Fibroblast of mammary gland (primary cell): ENCODE results near the gene MYBBP1A.

Experiments used
- DNase-seq: peaks from one replicate; pipeline ENCODE4 v3.0.0-alpha.2; 2010; ENCODE audit warnings: low read depth
- H3K4me3 ChIP-seq: 2 replicates; pipeline ENCODE4 v1.5.1; 2011; ENCODE audit warnings: low read depth, mild to moderate bottlenecking, low read length, moderate library complexity; ENCODE audit not compliant: control insufficient read depth
- TF ChIP-seq, protein P1 (sequence below): conservative IDR thresholded peaks from 2 replicates; pipeline ENCODE4 v1.5.1; 2011; ENCODE audit warnings: low read depth, low read length, inconsistent platforms; ENCODE audit not compliant: control insufficient read depth, insufficient read depth

MYBBP1A gene

DNA sequence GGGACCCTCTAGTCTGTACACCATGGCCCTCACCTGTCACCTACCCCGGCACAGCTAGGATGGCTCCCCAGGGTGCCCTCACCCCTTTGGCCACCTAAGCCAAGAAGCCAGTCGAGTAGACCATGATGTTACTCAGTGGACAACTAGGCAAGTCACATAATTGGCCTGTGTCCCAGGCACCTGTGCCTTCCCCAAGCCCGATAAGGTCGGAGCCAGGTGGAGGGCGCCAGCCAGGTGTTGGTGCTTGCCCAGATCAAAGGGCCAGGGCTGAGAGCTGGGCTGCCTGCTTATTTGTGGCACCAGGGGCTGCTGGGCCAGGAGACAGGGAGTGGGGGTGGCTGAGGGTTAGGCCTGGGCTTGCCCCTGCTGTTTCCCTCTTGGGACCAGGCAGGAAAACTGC lies 39.7 kb downstream of the MYBBP1A start:
- no peak for DNase-seq
- no peak overlapping the region for H3K4me3 ChIP-seq
- TF ChIP-seq, protein P1, sequence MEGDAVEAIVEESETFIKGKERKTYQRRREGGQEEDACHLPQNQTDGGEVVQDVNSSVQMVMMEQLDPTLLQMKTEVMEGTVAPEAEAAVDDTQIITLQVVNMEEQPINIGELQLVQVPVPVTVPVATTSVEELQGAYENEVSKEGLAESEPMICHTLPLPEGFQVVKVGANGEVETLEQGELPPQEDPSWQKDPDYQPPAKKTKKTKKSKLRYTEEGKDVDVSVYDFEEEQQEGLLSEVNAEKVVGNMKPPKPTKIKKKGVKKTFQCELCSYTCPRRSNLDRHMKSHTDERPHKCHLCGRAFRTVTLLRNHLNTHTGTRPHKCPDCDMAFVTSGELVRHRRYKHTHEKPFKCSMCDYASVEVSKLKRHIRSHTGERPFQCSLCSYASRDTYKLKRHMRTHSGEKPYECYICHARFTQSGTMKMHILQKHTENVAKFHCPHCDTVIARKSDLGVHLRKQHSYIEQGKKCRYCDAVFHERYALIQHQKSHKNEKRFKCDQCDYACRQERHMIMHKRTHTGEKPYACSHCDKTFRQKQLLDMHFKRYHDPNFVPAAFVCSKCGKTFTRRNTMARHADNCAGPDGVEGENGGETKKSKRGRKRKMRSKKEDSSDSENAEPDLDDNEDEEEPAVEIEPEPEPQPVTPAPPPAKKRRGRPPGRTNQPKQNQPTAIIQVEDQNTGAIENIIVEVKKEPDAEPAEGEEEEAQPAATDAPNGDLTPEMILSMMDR: no peak

DNA sequence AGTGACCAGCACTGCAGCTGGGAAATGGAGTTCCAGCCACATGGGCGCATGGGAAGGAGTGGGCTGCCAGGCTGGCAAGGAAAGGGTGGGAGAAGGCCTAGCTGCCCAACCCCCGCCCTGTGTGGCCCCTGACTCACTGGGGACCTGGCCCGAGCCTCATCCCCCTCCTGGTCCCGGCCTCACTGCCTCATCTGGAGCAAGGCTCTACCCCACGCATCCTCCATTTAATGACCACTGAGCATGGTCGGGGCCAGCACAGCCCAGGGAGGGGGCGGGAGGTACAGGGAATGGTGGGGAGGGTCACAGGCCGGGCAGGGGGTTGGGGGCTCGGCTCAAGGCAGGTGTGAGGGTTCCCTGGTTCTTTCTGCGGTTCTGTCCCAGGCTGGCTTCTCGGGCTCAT lies 40.4 kb downstream of the MYBBP1A start:
- H3K4me3 ChIP-seq: no peak overlapping the region
- DNase-seq: no peak
- TF ChIP-seq, protein P1: no peak

GRCh38 chr17:4514206-4514605 lies 41.0 kb downstream of the MYBBP1A start:
- DNase-seq: no peak
- no peak overlapping the region for H3K4me3 ChIP-seq
- TF ChIP-seq, protein P1: no peak

DNA sequence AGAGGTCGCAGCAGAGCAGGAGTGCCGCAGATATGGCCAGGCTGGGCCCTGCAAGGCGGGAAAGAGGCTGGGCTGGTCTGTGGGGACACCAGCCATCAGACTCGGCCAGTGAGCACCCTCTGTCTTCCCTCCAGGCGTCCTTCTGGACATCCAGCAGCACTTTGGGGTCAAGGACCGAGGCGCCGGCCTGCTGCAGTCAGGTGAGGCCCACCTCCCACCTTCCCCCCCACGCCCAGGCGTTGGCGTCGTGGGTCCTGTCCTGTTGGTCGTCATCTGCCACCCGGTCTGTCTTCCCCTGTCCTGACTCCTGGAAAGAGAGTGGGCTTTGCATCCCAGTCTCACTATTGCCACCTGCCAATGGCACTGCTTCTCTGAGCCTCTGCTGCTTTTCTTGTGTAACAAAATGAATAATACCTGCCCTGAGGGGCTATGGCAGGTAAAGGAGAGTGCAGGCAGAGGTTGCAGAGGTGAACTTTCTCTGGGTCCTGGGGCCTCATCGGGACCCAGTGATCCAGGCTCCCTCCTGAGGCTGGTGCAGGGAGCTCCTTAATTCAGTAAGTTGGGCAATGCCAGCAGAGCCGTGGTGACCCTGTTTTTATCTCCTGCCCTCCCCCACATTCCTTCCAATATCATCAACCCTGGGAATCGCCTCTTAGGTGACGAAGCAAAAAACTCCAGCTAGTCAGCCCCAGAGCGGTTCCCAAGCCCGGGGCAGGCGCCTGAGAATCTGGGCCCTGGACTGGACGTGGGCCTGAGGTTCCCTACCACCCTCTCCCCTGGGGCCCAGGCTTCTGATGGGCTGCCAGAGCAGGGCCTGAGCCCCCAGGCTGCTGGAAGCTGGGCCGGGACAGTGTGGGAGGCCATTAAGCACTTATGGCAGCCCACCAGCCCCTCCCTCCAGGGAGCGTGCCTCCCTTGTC lies 41.8 kb downstream of the MYBBP1A start:
- H3K4me3 ChIP-seq: no peak overlapping the region
- no peak for DNase-seq
- TF ChIP-seq, protein P1: no peak

DNA sequence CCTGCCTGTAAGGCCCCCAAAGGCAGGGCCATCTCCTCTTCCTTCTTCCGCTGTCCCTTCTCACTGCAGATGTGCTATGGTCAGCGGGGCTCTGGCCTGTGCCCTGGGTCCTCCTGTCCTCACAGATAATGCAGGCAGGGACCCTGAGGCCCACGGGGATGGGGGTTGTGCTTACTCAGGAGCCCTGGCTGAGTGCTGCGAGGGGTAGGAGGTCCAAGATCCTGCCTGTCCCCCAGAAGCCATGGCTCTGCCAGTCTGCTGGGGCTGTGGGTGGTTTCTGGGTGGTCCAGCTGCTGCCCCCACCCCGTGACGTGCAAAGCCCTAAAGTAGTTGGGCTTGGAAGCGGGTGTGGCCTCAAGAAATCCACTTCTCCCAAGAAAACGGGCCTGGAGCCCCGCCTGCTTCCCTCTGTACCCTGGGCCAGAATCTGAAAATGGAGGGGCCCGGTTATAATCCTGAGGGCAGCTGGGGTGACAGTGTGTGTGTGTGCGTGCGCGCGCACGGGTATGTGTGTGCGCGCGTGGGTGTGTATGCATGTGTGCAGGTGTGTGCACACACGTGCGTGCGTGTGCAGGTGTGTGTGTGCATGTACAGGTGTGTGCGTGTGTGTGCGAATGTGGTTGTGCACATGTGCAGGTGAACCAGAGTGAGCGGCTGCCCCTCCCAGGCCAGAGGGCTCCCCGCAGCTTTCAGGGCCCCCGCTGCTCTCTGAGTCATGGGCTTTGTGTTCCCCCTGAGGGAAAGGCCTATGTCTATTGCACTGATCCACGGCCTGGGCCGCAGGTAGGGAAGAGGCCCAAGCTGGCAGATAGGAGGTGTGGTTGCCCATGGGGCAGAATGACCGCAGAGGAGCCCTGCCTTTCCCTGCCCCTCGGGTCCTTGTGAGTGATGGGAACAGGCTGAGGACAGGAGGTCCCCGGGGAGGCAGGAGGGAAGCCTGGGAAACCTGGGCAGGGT lies 42.8 kb downstream of the MYBBP1A start:
- H3K4me3 ChIP-seq: no peak overlapping the region
- no peak for DNase-seq
- TF ChIP-seq, protein P1: no peak

DNA sequence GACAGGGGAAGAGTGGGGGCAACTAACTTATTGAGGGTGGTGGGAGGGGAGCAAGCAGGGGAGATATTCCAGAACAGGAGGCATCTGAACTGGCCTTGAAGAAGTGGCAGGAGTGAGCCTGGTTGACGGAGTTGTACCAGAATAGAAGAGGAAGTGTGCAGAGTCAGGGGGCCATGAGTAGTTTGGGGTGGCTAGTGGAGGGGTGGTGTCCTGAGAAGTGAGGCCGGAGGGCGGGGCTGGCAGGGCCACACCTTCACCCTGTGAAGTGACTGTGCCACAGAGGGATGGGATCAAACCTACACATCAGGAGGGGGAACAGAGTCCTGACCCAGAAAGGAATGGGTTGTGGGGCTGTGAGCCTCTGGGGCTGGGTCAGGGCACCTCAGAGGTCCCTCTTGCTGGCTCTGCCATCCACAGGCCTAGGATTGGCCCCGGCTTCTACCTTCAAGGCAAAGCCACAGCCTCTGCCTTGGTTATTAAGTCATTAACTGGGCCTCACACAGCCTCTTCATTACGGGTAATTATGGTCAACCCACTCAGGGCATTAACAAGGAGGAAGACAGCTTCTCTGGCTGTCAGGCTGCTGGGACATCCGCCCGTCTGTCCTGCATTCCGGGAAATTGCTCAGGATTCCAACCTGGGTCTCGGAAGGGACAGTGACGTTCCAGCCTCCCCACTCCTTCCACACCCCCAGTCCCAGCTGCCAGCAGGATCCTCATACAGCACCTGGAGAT lies 43.8 kb downstream of the MYBBP1A start:
- TF ChIP-seq, protein P1: no peak

More for the DNA sequence above, 43.8 kb downstream of the MYBBP1A start:
- no peak for DNase-seq
- H3K4me3 ChIP-seq: no peak overlapping the region
